ENCODE measurements around the gene CCDC102A.

The CCDC102A gene

DNA sequence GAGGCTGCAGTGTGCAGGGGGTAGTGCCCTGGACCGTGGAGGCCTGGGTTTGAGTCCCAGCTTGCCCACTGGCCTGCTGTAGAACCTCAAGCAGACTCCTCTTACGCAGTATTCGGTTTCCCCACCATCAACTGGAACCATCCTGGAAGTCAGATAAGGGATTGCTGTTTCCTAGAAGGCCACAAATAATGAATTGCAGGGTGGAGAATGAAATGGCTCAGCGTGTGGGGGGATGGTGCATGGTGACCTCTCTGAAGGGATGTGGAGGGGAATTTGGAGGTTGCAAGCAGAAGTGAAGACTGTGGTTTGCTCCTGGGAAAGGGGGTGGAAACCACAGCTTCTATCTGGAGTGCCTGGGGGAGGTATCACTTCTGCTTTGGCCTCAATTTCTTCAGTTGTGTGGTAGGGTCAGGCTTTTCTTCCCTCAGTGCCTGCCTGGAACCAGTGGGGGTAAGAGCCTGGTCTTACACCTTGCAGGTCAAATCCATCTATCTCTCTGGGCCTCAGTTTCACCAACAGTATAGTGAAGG is 7.8 kb upstream of the CCDC102A start:
- H3K9me3 ChIP-seq (ENCODE audit: severe bottlenecking): no peaks in the 10 kb centered on the region
- TF ChIP-seq, protein P1, sequence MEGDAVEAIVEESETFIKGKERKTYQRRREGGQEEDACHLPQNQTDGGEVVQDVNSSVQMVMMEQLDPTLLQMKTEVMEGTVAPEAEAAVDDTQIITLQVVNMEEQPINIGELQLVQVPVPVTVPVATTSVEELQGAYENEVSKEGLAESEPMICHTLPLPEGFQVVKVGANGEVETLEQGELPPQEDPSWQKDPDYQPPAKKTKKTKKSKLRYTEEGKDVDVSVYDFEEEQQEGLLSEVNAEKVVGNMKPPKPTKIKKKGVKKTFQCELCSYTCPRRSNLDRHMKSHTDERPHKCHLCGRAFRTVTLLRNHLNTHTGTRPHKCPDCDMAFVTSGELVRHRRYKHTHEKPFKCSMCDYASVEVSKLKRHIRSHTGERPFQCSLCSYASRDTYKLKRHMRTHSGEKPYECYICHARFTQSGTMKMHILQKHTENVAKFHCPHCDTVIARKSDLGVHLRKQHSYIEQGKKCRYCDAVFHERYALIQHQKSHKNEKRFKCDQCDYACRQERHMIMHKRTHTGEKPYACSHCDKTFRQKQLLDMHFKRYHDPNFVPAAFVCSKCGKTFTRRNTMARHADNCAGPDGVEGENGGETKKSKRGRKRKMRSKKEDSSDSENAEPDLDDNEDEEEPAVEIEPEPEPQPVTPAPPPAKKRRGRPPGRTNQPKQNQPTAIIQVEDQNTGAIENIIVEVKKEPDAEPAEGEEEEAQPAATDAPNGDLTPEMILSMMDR (IDR thresholded peaks at IDR 0.05; ENCODE audit: poor library complexity, severe bottlenecking): no peak
- no peaks in the 10 kb centered on the region for H3K27me3 ChIP-seq (ENCODE audit: insufficient read depth, poor library complexity, severe bottlenecking)
- DNase-seq (ENCODE audit: low spot score) (peak; percentile 37), ATAC-seq (ENCODE audit: low read depth) (no peak)
- H3K4me1 ChIP-seq (ENCODE audit: insufficient read depth, poor library complexity, severe bottlenecking): peaks cover 4% of the 10 kb centered on the region
- H3K36me3 ChIP-seq (ENCODE audit: low read depth): no peaks in the 10 kb centered on the region
- H3K27ac ChIP-seq (ENCODE audit: poor library complexity, severe bottlenecking): no peak overlapping the region
- no peak overlapping the region for H3K4me3 ChIP-seq (ENCODE audit: severe bottlenecking)

DNA sequence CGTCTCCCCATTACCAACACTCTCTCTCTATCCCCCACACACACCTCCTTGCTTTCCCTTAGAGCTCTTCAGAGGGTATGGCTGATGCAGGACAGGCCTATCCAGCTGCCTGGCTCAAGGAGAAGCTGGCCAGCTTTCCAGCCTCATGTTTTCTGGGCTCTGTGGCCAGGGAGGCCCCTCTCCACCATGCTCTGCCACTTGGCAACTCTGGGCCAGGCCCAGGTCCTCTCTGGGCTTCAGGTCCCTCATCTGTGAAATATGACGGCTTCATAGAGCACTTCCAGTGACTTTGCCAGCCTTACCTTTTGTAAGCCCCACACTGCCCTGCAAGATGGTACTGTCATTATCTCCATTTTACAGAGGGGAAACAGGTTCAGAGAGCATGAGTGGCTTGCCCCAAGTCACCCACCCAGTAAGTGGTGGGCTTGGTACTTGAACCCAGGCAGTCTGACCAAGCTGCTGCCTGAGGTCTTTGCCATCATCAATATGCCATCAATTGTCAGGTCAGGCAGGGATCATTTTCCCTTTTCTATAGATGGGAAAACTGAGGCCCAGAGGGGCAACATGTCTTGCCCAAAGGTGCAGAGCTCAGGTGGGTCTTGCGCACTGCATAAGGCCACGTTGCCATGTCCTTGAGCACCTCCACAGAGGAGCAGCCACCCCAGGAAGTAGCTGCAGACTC is 5.5 kb upstream of the CCDC102A start:
- Histone ChIP-seq H3K36me3 (ENCODE audit: low read depth) (no peaks in the 10 kb centered on the region), H3K27ac (ENCODE audit: poor library complexity, severe bottlenecking) (no peak overlapping the region), H3K4me3 (ENCODE audit: severe bottlenecking) (no peak overlapping the region), H3K9me3 (ENCODE audit: severe bottlenecking) (no peaks in the 10 kb centered on the region), H3K4me1 (ENCODE audit: insufficient read depth, poor library complexity, severe bottlenecking) (peaks cover 4% of the 10 kb centered on the region), H3K27me3 (ENCODE audit: insufficient read depth, poor library complexity, severe bottlenecking) (no peaks in the 10 kb centered on the region)
- peak; percentile 28 for DNase-seq (ENCODE audit: low spot score)
- TF ChIP-seq, protein P1 (IDR thresholded peaks at IDR 0.05; ENCODE audit: poor library complexity, severe bottlenecking): no peak
- no peak for ATAC-seq (ENCODE audit: low read depth)

DNA sequence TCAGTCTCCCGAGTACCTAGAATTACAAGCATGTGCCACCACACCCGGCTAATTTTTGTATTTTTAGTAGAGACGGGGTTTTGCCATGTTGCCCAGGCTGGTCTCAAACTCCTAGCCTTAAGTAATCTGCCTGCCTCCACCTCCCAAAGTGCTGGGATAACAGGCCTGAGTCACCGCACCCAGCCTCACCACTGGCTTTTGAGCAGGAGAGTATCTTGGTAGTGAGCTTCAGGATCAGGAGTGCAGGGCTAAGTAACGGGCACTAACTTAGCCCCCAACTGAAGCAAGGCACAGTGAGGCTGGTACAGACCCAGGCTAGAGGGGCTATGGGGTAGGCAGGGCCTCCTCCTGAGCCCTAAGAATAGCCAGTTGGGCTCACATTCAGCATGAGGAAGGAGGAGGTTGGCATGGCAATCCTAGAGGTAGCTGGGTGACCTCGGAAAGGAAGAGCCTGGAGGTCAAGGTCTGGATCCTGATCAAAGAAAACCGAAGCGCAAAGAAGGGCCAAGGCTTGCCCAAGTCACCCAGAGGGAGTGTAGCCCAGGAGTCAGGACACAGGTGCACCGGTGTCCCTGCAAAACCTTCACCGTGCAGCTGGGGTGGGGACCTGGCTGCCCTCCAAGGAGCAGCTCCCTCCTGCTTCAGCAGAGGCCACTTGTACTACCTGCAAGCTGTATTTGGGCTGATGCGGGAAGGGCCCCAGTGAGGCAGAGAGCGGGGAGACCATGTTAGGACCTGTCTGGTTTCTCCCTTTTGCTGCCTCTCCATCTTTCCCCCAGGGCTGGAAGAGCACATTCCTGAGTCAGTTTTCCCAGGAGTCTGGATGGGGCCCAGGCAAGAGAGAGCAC is 4.8 kb upstream of the CCDC102A start:
- TF ChIP-seq, protein P1 (IDR thresholded peaks at IDR 0.05; ENCODE audit: poor library complexity, severe bottlenecking): no peak
- DNase-seq (ENCODE audit: low spot score) (peak; percentile 35), ATAC-seq (ENCODE audit: low read depth) (peak; percentile 46; the same call in 2 of the 3 replicates)
- Histone ChIP-seq H3K4me3 (ENCODE audit: severe bottlenecking) (no peak overlapping the region), H3K4me1 (ENCODE audit: insufficient read depth, poor library complexity, severe bottlenecking) (peaks cover 4% of the 10 kb centered on the region), H3K27ac (ENCODE audit: poor library complexity, severe bottlenecking) (no peak overlapping the region), H3K9me3 (ENCODE audit: severe bottlenecking) (no peaks in the 10 kb centered on the region), H3K36me3 (ENCODE audit: low read depth) (no peaks in the 10 kb centered on the region), H3K27me3 (ENCODE audit: insufficient read depth, poor library complexity, severe bottlenecking) (no peaks in the 10 kb centered on the region)

DNA sequence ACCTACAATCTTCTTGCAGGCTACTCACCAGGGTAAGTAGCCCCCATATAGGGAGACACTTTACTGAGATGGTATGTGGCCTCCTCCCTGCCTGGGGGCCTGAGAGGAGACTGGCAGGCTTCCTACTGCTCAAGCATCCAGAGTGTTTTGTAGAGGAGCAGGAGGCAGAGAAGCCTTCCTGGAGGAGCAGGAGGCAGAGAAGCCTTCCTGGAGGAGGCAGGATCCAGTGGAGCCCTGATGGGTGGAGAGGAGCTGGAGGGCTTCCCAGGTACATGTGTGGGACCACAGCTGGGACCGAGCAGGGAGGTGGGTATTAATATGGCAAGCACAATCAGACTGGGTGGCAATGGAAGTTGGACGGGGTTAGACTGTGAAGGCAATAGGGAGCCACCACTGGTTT is 4.0 kb upstream of the CCDC102A start:
- H3K9me3 ChIP-seq (ENCODE audit: severe bottlenecking): no peaks in the 10 kb centered on the region
- DNase-seq (ENCODE audit: low spot score) (peak; percentile 30), ATAC-seq (ENCODE audit: low read depth) (no peak)
- H3K36me3 ChIP-seq (ENCODE audit: low read depth): no peaks in the 10 kb centered on the region
- TF ChIP-seq, protein P1 (IDR thresholded peaks at IDR 0.05; ENCODE audit: poor library complexity, severe bottlenecking): no peak
- no peaks in the 10 kb centered on the region for H3K27me3 ChIP-seq (ENCODE audit: insufficient read depth, poor library complexity, severe bottlenecking)
- no peak overlapping the region for H3K27ac ChIP-seq (ENCODE audit: poor library complexity, severe bottlenecking)
- no peak overlapping the region for H3K4me3 ChIP-seq (ENCODE audit: severe bottlenecking)
- H3K4me1 ChIP-seq (ENCODE audit: insufficient read depth, poor library complexity, severe bottlenecking): peaks cover 4% of the 10 kb centered on the region

Data from RWPE2 (cell line).